ENCODE data around the gene PPM1D. TPM values are rescaled to one million over a fixed set of nuclear protein-coding genes. Genes with fewer than 3 reads are reported as not detected.

The PPM1D gene
- polyA plus RNA-seq (2012; rRNA removed), result 8.4 and 8.8 TPM in 2 replicates
- 11.1 TPM in 2 replicates for polyA plus RNA-seq (2012; cell fraction: cytosol; rRNA removed)
- 7.6 and 11.9 TPM in 2 replicates for polyA plus RNA-seq (2012; cell fraction: nucleus; rRNA removed)

GRCh38 chr17:60599620-60600489 lies at the start of gene PPM1D:
TSS of gene PPM1D (plus strand) at chr17:60600193. CDS start at chr17:60600415, 222 bp downstream.
- Histone ChIP-seq H3K27ac (ENCODE audit: low read depth in 2 of 2, low read length in 1 of 2) (peak within 1 kb of the TSS; percentile 92 to 94), H3K9me2 (no peaks in the 10 kb centered on the region), H3K9ac (peak within 1 kb of the TSS; percentile 96), H3K79me2 (ENCODE audit: insufficient read depth) (peaks cover 48% of the 10 kb centered on the region), H3K9me3 (no peaks in the 10 kb centered on the region), H3K27me3 (ENCODE audit: insufficient read depth) (no peaks in the 10 kb centered on the region), H3F3A (replicated peaks; ENCODE audit: insufficient read depth) (peaks cover 26% of the 10 kb centered on the region), H3K4me2 (peak within 1 kb of the TSS; percentile 90), H2AFZ (ENCODE audit: low read depth) (peak within 1 kb of the TSS; percentile 95), H3K4me1 (ENCODE audit: control insufficient read depth in 1 of 2, insufficient read depth in 2 of 2, low read depth in 1 of 2, low read length in 1 of 2) (peaks cover 3 to 11% of the 10 kb centered on the region in 2 experiments), H3K36me3 (replicated peaks in 1 of 2; ENCODE audit: control insufficient read depth in 1 of 2, insufficient read depth in 2 of 2, low read length in 1 of 2) (no peaks in the 10 kb centered on the region), H4K20me1 (ENCODE audit: insufficient read depth) (peaks cover 39% of the 10 kb centered on the region), H3K4me3 (ENCODE audit: low read depth in 2 of 2, low read length in 1 of 2) (peak within 1 kb of the TSS; percentile 78 to 97)
- ChIA-PET CTCF (interaction anchor here (0.8 to 8.1 kb wide), 11 partner anchors 9 to 459 kb away, joined by 3 to 68 read pairs (median 3); no protein-coding TSS in a partner anchor), POLR2A (interaction anchor here (0.7 to 1.2 kb wide), 6 partner anchors 9 to 635 kb away, joined by 3 to 5 read pairs (median 3); partner anchors contain the start of genes RNFT1 and USP32)
- peak; percentile 100 for DNase-seq
- under 1% methylated on average over 61 of the region's 83 CpGs for WGBS (ENCODE audit: low lambda C conversion rate)
- TF ChIP-seq YY1 (IDR thresholded peaks at IDR 0.05; ENCODE audit: low read depth) (peak; percentile 66), TCF12 (IDR thresholded peaks at IDR 0.05) (peak; percentile 2; the same call in 1 of the 2 replicates), CTCF (IDR thresholded peaks at IDR 0.05) (no peak), FOSL2 (IDR thresholded peaks at IDR 0.05; ENCODE audit: borderline replicate concordance, low read depth) (no peak), NFIC (IDR thresholded peaks at IDR 0.05; ENCODE audit: borderline replicate concordance) (peak; percentile 92), MAX (IDR thresholded peaks at IDR 0.05; ENCODE audit: low read depth) (peak; percentile 84), ZBTB33 (IDR thresholded peaks at IDR 0.05; ENCODE audit: borderline replicate concordance, low read depth) (peak; percentile 95), NRF1 (IDR thresholded peaks at IDR 0.05; ENCODE audit: low read depth, low read length) (peak; percentile 96), USF2 (IDR thresholded peaks at IDR 0.05; ENCODE audit: borderline replicate concordance, low read depth, low read length) (no peak), PBX3 (IDR thresholded peaks at IDR 0.05) (no peak), FOXJ3 (CRISPR knock-in tag; IDR thresholded peaks at IDR 0.05) (no peak), RFX5 (IDR thresholded peaks at IDR 0.05; ENCODE audit: low read length) (peak; percentile 95), RAD21 (IDR thresholded peaks at IDR 0.05; ENCODE audit: low read length) (no peak), POLR2AphosphoS5 (IDR thresholded peaks at IDR 0.05; ENCODE audit: low read depth, low read length) (peak; percentile 93), RXRA (IDR thresholded peaks at IDR 0.05; ENCODE audit: borderline replicate concordance, low read depth) (no peak), IRF3 (IDR thresholded peaks at IDR 0.05; ENCODE audit: low read depth, low read length) (no peak), SMC3 (IDR thresholded peaks at IDR 0.05; ENCODE audit: low read depth, low read length) (no peak; the same call in 1 of the 2 replicates), GATA2 (CRISPR knock-in tag; IDR thresholded peaks at IDR 0.05) (peak; percentile 37), JUND (IDR thresholded peaks at IDR 0.05) (no peak)
- TF ChIP-seq, protein P1, sequence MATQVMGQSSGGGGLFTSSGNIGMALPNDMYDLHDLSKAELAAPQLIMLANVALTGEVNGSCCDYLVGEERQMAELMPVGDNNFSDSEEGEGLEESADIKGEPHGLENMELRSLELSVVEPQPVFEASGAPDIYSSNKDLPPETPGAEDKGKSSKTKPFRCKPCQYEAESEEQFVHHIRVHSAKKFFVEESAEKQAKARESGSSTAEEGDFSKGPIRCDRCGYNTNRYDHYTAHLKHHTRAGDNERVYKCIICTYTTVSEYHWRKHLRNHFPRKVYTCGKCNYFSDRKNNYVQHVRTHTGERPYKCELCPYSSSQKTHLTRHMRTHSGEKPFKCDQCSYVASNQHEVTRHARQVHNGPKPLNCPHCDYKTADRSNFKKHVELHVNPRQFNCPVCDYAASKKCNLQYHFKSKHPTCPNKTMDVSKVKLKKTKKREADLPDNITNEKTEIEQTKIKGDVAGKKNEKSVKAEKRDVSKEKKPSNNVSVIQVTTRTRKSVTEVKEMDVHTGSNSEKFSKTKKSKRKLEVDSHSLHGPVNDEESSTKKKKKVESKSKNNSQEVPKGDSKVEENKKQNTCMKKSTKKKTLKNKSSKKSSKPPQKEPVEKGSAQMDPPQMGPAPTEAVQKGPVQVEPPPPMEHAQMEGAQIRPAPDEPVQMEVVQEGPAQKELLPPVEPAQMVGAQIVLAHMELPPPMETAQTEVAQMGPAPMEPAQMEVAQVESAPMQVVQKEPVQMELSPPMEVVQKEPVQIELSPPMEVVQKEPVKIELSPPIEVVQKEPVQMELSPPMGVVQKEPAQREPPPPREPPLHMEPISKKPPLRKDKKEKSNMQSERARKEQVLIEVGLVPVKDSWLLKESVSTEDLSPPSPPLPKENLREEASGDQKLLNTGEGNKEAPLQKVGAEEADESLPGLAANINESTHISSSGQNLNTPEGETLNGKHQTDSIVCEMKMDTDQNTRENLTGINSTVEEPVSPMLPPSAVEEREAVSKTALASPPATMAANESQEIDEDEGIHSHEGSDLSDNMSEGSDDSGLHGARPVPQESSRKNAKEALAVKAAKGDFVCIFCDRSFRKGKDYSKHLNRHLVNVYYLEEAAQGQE (IDR thresholded peaks at IDR 0.05; ENCODE audit: low read depth, low read length), result peak; percentile 35; the same call in 1 of the 2 replicates

Measured in SK-N-SH (cell line).